ENCODE data around the gene C19orf67. TPM values are rescaled to one million over a fixed set of nuclear protein-coding genes. Genes with fewer than 3 reads are reported as not detected.

The C19orf67 gene
- total RNA-seq, 1 experiment from 2014 or later, result 0.39 TPM

DNA sequence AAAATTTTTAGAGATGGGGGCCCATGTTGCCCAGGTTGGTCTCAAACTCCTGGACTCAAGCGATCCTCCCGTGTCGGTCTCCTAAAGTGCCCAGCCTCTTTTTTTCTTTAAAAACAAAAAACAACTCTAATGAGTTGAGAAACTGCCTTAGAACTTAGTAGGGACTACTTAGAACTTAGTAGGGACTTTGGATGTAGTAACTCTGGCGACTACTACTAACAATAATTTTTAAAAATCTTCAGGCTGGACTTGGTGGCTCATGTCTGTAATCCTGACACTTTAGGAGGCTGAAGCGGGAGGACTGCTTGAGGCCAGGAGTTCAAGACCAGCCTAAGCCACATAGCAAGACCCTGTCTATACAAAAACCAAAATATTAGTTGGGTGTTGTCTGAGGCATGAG is 515 bp upstream of the C19orf67 start:
- no peaks in the 10 kb centered on the region for H3K79me1 ChIP-seq (ENCODE audit: insufficient read depth, low read depth, low read length, poor library complexity, severe bottlenecking)
- H2BK20ac ChIP-seq (ENCODE audit: low read depth, low read length, poor library complexity, severe bottlenecking), result no peak overlapping the region
- no peak overlapping the region for H4K5ac ChIP-seq (ENCODE audit: insufficient read length, low read depth, low read length)
- H3K27ac Mint-ChIP-seq, result no peak overlapping the region
- no peak overlapping the region for H3T11ph ChIP-seq (ENCODE audit: low read length)
- H2BK120ac ChIP-seq (ENCODE audit: low read depth, low read length, poor library complexity, severe bottlenecking), result no peak overlapping the region
- H2BK12ac ChIP-seq (ENCODE audit: insufficient read length, low read depth, low read length), result no peak overlapping the region
- H3K4me1 Mint-ChIP-seq, result peaks cover 4 to 6% of the 10 kb centered on the region in 2 experiments
- WGBS (ENCODE audit: extremely low coverage, insufficient read length, low lambda C conversion rate), result no CpG with 5 or more reads among the region's 5 CpGs
- H4K91ac ChIP-seq (ENCODE audit: insufficient read length, low read depth, low read length), result no peak overlapping the region
- no peak overlapping the region for H3K4ac ChIP-seq (ENCODE audit: low read depth, low read length)
- H3K79me2 ChIP-seq (ENCODE audit: insufficient read depth, low read length), result no peaks in the 10 kb centered on the region
- no peak overlapping the region for H3K27ac ChIP-seq (ENCODE audit: insufficient read length, low read depth, low read length)
- DNase-seq, result no peak
- TF ChIP-seq, protein P1, sequence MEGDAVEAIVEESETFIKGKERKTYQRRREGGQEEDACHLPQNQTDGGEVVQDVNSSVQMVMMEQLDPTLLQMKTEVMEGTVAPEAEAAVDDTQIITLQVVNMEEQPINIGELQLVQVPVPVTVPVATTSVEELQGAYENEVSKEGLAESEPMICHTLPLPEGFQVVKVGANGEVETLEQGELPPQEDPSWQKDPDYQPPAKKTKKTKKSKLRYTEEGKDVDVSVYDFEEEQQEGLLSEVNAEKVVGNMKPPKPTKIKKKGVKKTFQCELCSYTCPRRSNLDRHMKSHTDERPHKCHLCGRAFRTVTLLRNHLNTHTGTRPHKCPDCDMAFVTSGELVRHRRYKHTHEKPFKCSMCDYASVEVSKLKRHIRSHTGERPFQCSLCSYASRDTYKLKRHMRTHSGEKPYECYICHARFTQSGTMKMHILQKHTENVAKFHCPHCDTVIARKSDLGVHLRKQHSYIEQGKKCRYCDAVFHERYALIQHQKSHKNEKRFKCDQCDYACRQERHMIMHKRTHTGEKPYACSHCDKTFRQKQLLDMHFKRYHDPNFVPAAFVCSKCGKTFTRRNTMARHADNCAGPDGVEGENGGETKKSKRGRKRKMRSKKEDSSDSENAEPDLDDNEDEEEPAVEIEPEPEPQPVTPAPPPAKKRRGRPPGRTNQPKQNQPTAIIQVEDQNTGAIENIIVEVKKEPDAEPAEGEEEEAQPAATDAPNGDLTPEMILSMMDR (conservative IDR thresholded peaks at IDR 0.05), result no peak
- no peaks in the 10 kb centered on the region for H3K9me3 Mint-ChIP-seq
- no peak overlapping the region for H2AK5ac ChIP-seq (ENCODE audit: insufficient read length, low read length)
- H3K23me2 ChIP-seq (ENCODE audit: insufficient read length, low read depth, low read length, poor library complexity, severe bottlenecking), result peaks cover 6% of the 10 kb centered on the region
- no peaks in the 10 kb centered on the region for H4K20me1 ChIP-seq (ENCODE audit: control insufficient read depth, insufficient read depth, insufficient read length)
- no peak overlapping the region for H2BK5ac ChIP-seq (ENCODE audit: insufficient read length, low read length)
- H3K27me3 ChIP-seq (ENCODE audit: insufficient read depth, low read length), result no peaks in the 10 kb centered on the region
- no peak overlapping the region for H2AFZ ChIP-seq (ENCODE audit: low read length)
- H3K36me3 Mint-ChIP-seq (ENCODE audit: insufficient read depth in 1 of 3, low read depth in 3 of 3), result peaks cover 11 to 29% (median 21%) of the 10 kb centered on the region in 3 experiments; a peak in 6 of 7 replicates
- H3K4me2 ChIP-seq (ENCODE audit: insufficient read depth, insufficient read length, low read length), result no peak overlapping the region
- H3K9ac ChIP-seq (ENCODE audit: extremely low read depth, insufficient read length, low read length), result no peak overlapping the region
- H3K9me3 ChIP-seq (ENCODE audit: control insufficient read depth, low read depth, low read length), result no peaks in the 10 kb centered on the region
- no peak overlapping the region for H4K8ac ChIP-seq (replicated peaks; ENCODE audit: insufficient read length, low read depth, low read length)
- H3K14ac ChIP-seq (ENCODE audit: insufficient read depth, low read length), result no peak overlapping the region
- peaks cover 9% of the 10 kb centered on the region for H3K27me3 Mint-ChIP-seq (ENCODE audit: low read depth)
- no peak overlapping the region for H3K18ac ChIP-seq (ENCODE audit: insufficient read length, low read depth, low read length)
- H3K4me1 ChIP-seq (ENCODE audit: insufficient read depth, low read length), result no peaks in the 10 kb centered on the region; the same call in 1 of the 2 replicates
- H3K56ac ChIP-seq (ENCODE audit: insufficient read length, low read depth, low read length), result no peak overlapping the region
- no peak overlapping the region for H3K4me3 Mint-ChIP-seq
- no peak overlapping the region for H3K23ac ChIP-seq (ENCODE audit: insufficient read length, low read depth, low read length)
- no peak overlapping the region for H2BK15ac ChIP-seq (ENCODE audit: low read depth, low read length)

All from H9 (cell line).